Caco-2 (cell line): ENCODE results near the gene PCDHGB3. TPM values are rescaled to one million over a fixed set of nuclear protein-coding genes. Genes with fewer than 3 reads are reported as not detected.

ENCODE experiments used
- BruUV-seq: library from RNA; stranded (reverse); fragments of 400-500 nt; replicated peaks from 2 replicates; lab custom pipeline; 2021; lab: Mats Ljungman, UMichigan
- CTCF ChIA-PET: fragments of 300-600 bp; sonication (Branson Sonifier 250); formaldehyde crosslinking; loops from one replicate; lab custom pipeline; 2022; ENCODE audit warnings: antibody characterized with exemption; lab: Charles Lee
- POLR2A ChIA-PET: fragments of 300-600 bp; sonication (Branson Sonifier 250); formaldehyde crosslinking; loops from one replicate; lab custom pipeline; 2022; ENCODE audit warnings: antibody characterized with exemption; lab: Charles Lee
- DNase-seq, 2 experiments: peaks; one replicate each; pipeline versions ENCODE4 v3.0.0 to v3.0.0-alpha.2; 2020 to 2022
- H3K27me3 ChIP-seq: replicated peaks from 2 replicates; pipeline ENCODE4 v1.6.0; 2011; ENCODE audit warnings: low read length; ENCODE audit not compliant: control insufficient read depth, insufficient read depth
- H3K36me3 ChIP-seq: 2 replicates; pipeline ENCODE4 v1.5.1; 2011; ENCODE audit warnings: low read length; ENCODE audit not compliant: control insufficient read depth, insufficient read depth
- H3K4me1 ChIP-seq: fragments of 250-450 bp; sonication (Bioruptor Pico); 2 replicates; pipeline ENCODE4 v1.5.1; 2020; ENCODE audit warnings: mild to moderate bottlenecking
- H3K4me3 ChIP-seq: 2 replicates; pipeline ENCODE4 v1.5.1; 2011; ENCODE audit warnings: low read depth, mild to moderate bottlenecking, control low read depth, low read length
- H3K9me3 ChIP-seq: fragments of 250-450 bp; sonication (Bioruptor Pico); 2 replicates; pipeline ENCODE4 v1.5.1; 2020; ENCODE audit warnings: mild to moderate bottlenecking, moderate library complexity
- H3K27ac Mint-ChIP-seq: one replicate; pipeline ENCODE4 v1.8.0; 2022; ENCODE audit warnings: mixed read lengths; ENCODE audit not compliant: unreplicated experiment
- H3K27me3 Mint-ChIP-seq: one replicate; pipeline ENCODE4 v1.8.0; 2022; ENCODE audit warnings: mixed read lengths; ENCODE audit not compliant: insufficient read depth, unreplicated experiment
- H3K36me3 Mint-ChIP-seq: one replicate; pipeline ENCODE4 v1.8.0; 2022; ENCODE audit warnings: mild to moderate bottlenecking, mixed read lengths; ENCODE audit not compliant: insufficient read depth, unreplicated experiment
- H3K4me1 Mint-ChIP-seq: one replicate; pipeline ENCODE4 v1.8.0; 2022; ENCODE audit warnings: low read depth, mixed read lengths; ENCODE audit not compliant: unreplicated experiment
- H3K4me3 Mint-ChIP-seq: one replicate; pipeline ENCODE4 v1.8.0; 2022; ENCODE audit warnings: mild to moderate bottlenecking, moderate library complexity, mixed read lengths; ENCODE audit not compliant: unreplicated experiment
- H3K9me3 Mint-ChIP-seq: one replicate; pipeline ENCODE4 v1.8.0; 2022; ENCODE audit warnings: mixed read lengths; ENCODE audit not compliant: unreplicated experiment
- intact Hi-C: fragments of 100-400 bp; cut with micrococcal nuclease; formaldehyde crosslinking; loops from one replicate; pipeline ENCODE4 v1.10.0; 2022; ENCODE audit not compliant: unreplicated experiment
- total RNA-seq: library from RNA; stranded (reverse); gene quantifications from 2 replicates; pipeline ENCODE4 v1.2.3, GENCODE V29; 2022
- TF ChIP-seq, protein P1 (sequence below), 2 experiments: fragments of 200-600 bp in 1 of 2; IDR thresholded peaks; 1 replicate in 1 of 2; 2 replicates in 1 of 2; pipeline versions ENCODE4 v1.5.1 to v1.8.0; 2011 to 2022; ENCODE audit warnings: antibody characterized with exemption in 1 of 2, control low read depth in 1 of 2, inconsistent platforms in 1 of 2, low read depth in 1 of 2, low read length in 1 of 2, mild to moderate bottlenecking in 1 of 2, moderate library complexity in 1 of 2; ENCODE audit not compliant: insufficient read depth in 1 of 2, severe bottlenecking in 1 of 2, unreplicated experiment in 1 of 2

PCDHGB3 gene
- total RNA-seq, 1 experiment from 2014 or later = 0.54 TPM

DNA sequence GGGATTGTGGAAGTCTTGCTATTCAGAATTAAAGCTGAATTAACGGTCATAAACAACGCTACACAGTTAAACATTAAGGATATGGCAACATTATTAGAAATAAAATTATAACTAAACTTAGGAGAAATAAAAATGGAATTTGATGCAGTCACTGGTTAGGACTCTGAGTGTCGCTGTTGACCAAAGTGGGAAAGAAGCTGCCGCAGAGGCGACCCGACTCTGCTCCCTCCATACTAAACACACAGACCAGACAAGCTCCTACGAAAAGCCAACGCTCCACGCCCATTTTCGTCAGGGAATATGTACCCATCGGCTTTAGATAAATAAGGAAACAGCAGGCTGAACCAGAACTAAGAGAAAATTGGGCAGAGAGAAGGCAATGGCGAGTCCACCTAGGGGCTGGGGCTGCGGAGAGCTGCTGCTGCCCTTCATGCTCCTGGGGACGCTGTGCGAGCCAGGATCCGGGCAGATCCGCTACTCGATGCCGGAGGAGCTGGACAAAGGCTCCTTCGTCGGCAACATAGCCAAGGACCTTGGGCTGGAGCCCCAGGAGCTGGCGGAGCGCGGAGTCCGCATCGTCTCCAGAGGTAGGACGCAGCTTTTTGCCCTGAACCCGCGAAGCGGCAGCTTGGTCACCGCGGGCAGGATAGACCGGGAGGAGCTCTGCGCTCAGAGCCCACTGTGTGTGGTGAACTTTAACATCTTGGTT lies 5.9 kb upstream of the PCDHGB3 start, which contains the start of gene PCDHGA5:
Gene PCDHGA5, plus strand, starts transcription at position 211 of the 709 bp plus-strand sequence. Its CDS starts 169 bp downstream, at position 380.
- BruUV-seq = no TSS peak

DNA sequence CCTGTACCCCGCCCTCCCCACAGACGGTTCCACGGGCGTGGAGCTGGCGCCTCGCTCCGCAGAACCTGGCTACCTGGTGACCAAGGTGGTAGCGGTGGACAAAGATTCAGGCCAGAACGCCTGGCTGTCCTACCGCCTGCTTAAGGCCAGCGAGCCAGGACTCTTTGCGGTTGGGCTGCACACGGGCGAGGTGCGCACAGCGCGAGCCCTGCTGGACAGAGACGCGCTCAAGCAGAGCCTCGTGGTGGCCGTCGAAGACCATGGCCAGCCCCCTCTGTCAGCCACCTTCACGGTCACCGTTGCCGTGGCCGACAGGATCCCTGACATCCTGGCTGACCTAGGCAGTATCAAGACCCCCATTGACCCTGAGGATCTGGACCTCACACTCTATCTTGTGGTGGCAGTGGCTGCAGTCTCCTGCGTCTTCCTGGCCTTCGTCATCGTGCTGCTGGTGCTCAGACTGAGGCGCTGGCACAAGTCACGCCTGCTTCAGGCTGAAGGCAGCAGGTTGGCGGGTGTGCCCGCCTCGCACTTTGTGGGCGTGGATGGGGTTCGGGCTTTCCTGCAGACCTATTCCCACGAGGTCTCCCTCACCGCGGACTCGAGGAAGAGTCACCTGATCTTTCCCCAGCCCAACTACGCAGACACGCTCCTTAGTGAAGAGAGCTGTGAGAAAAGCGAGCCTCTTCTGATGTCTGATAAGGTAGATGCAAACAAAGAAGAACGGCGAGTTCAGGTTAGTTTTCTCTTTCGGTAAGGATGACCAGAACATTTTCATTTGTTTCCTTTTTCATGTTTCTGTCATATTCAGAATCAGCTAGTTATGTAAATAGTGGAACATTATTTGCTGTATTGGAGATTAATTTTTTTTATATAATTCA lies 3.8 kb upstream of the PCDHGB3 start:
- H3K27me3 ChIP-seq = no peaks in the 10 kb centered on the region
- Mint-ChIP-seq H3K4me3 (no peak overlapping the region), H3K36me3 (no peaks in the 10 kb centered on the region), H3K27ac (no peak overlapping the region), H3K4me1 (no peaks in the 10 kb centered on the region), H3K27me3 (no peaks in the 10 kb centered on the region), H3K9me3 (peaks cover 21% of the 10 kb centered on the region)
- no TSS peak for BruUV-seq
- intact Hi-C loops = no loop called here
- ChIA-PET POLR2A (no interaction called here), CTCF (no interaction called here)
- H3K4me3 ChIP-seq = no peak overlapping the region
- DNase-seq = no peak
- TF ChIP-seq, protein P1, sequence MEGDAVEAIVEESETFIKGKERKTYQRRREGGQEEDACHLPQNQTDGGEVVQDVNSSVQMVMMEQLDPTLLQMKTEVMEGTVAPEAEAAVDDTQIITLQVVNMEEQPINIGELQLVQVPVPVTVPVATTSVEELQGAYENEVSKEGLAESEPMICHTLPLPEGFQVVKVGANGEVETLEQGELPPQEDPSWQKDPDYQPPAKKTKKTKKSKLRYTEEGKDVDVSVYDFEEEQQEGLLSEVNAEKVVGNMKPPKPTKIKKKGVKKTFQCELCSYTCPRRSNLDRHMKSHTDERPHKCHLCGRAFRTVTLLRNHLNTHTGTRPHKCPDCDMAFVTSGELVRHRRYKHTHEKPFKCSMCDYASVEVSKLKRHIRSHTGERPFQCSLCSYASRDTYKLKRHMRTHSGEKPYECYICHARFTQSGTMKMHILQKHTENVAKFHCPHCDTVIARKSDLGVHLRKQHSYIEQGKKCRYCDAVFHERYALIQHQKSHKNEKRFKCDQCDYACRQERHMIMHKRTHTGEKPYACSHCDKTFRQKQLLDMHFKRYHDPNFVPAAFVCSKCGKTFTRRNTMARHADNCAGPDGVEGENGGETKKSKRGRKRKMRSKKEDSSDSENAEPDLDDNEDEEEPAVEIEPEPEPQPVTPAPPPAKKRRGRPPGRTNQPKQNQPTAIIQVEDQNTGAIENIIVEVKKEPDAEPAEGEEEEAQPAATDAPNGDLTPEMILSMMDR (IDR thresholded peaks at IDR 0.05; ENCODE audit: insufficient read depth in 1 of 2, low read depth in 1 of 2, low read length in 1 of 2, severe bottlenecking in 1 of 2, unreplicated experiment in 1 of 2) = no peak
- no peaks in the 10 kb centered on the region for H3K36me3 ChIP-seq
- H3K9me3 ChIP-seq = no peaks in the 10 kb centered on the region; the same call in 1 of the 2 replicates
- no peaks in the 10 kb centered on the region for H3K4me1 ChIP-seq

More for the DNA sequence above, 5.9 kb upstream of the PCDHGB3 start, which contains the start of gene PCDHGA5:
- Mint-ChIP-seq H3K27ac (no peak within 1 kb of the TSS), H3K9me3 (peaks cover 31% of the 10 kb centered on the region), H3K4me3 (no peak within 1 kb of the TSS), H3K36me3 (no peaks in the 10 kb centered on the region), H3K4me1 (no peaks in the 10 kb centered on the region), H3K27me3 (no peaks in the 10 kb centered on the region)
- Histone ChIP-seq H3K36me3 (no peaks in the 10 kb centered on the region), H3K4me3 (no peak within 1 kb of the TSS), H3K4me1 (no peaks in the 10 kb centered on the region), H3K9me3 (no peaks in the 10 kb centered on the region), H3K27me3 (no peaks in the 10 kb centered on the region)
- TF ChIP-seq, protein P1 (IDR thresholded peaks at IDR 0.05; ENCODE audit: insufficient read depth in 1 of 2, low read depth in 1 of 2, low read length in 1 of 2, severe bottlenecking in 1 of 2, unreplicated experiment in 1 of 2) = no peak
- intact Hi-C loops = no loop called here
- DNase-seq = no peak
- CTCF ChIA-PET = interaction anchor here (1.9 kb wide), 1 partner anchor 200 kb away, joined by 6 read pairs; no protein-coding TSS in a partner anchor
- POLR2A ChIA-PET = no interaction called here
